Astrocyte (in vitro differentiated cells and primary cell): ENCODE measurements around the gene KY.

Experiments used
- CTCF ChIP-seq: IDR thresholded peaks from 2 replicates; pipeline ENCODE4 v1.5.1; 2011; ENCODE audit warnings: low read depth, mild to moderate bottlenecking, inconsistent platforms, low read length, moderate library complexity; ENCODE audit not compliant: insufficient read depth
- EZH2 ChIP-seq: IDR thresholded peaks from 2 replicates; pipeline ENCODE4 v1.6.1; 2012; ENCODE audit warnings: mild to moderate bottlenecking, low read length, inconsistent platforms; ENCODE audit not compliant: insufficient read depth

- TF ChIP-seq CTCF (no peak), EZH2 (no peak)
These were observed 41.9 kb downstream of the KY start for GRCh38 chr3:134608771-134609435.
